ENCODE data around the gene TMEM95.
"Not testable (repeated sequence)": the region's sequence is repeated elsewhere in the genome, so short reads cannot be mapped to it uniquely, and the experiment has no call there.

TMEM95 gene

DNA sequence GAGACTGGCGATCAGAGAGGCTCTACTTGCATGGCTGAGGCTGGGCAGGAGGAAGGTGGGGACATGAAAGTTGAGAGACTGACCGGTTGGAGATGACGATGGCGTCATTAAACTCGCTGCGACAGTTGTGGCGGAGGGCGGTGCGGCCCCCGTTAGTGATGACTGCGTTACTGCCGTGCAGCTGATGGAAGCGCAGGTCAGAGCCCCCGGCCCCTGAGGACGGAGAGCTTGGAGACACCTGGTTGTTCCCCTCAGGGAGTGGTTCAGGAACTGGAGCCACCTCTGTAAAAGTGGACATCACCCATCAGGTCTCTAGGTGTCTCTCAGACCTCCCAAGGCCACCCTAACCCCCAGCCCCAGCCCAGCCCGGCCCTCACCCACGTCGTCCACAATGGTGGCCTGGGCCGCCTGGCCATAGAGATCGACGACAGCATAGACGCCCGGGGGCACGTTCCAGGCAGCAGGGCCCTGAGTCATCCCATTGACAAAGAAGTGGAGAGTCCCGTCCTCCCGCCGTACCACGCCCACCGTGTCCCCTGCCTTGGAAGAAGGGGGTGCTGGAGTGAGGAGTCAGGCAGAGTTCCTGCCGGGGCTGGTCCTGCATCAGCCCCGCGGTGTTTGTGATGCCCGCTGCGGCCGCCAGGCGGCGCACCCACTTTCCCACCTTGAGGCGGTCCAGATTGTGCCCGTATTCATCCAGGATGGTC lies 31.1 kb upstream of the TMEM95 start:
- peak; percentile 28 for DNase-seq (ENCODE audit: low read depth, low spot score)

DNA sequence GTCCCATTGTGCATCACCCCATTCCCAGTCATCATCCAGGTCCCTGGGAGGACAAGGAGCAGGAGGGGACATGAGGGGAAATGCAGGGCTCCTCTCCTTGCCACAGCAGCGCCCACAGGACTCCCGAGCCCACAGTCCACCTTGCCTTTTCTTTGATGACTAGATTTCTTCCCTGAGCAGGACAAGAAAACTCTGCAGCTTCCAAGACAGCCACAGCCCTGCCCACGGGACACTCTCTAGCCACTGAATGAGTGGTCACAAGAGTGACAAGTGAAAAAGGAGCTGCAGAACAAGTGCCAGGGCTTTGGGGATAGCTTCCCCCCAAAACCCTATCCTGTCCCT lies 30.5 kb upstream of the TMEM95 start:
- no peak for DNase-seq (ENCODE audit: low read depth, low spot score)

DNA sequence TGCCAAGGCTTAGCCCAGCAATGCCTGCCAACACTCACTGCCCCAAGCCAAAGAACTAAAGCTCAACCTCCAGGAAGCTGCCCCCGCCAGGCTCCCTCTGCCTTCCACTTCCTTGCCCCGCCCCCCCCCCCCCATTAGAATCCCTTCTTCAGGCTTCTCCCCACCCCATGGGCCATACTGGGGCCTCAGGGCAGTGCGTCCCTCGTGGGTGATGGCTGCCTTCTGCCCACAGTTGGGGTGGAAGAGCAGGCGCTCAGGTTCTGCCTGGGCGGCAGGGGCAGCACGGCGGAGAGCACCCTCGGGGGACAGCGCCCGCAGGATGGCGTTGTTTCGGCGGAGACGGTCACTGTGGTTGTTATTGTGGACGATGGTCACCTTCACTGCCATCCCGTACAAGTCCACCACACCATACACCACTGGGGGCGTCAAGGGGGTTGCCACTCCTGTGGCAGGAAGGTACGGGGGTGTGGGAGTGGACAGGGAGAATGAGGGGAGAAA lies 29.9 kb upstream of the TMEM95 start:
- DNase-seq (ENCODE audit: low read depth, low spot score): no peak

DNA sequence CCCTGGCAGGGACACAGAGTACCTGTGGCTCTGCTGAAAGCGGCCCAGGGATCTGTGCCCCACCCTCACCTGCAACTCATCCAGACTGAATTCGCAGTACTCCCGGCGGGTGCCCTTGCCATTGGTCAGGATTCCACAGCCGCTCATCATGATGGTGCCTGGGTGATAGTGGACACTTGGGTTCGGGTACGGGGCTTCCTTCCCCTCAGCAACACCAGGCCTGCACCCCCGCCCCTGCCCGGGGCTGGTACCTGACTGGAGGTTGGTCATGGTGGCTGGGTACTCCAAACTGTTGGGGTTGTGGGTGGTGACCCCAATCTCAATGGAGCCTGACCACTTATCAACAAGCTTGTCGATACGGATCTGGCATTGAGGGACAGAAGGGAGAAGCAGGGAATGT lies 28.8 kb upstream of the TMEM95 start:
- no peak for DNase-seq (ENCODE audit: low read depth, low spot score)

DNA sequence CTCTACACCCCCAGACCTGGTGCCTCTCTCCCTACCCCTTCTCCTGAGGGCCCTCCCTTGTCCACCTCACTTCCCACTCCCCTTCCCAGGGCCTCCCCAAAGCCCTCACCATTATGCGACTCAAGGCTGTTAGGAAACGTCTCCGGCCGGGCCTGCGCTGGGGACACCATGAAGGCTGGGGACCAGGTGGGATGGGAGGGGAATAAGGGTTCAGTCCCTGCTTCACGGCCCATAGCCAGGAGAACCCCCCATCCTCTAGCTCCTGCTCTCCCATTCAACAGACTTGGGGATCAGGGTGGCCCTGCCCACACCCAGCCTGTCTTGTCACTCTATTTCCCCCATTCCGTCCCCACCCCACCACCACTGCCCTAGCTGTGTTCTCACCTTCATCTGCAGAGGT lies 27.9 kb upstream of the TMEM95 start:
- DNase-seq (ENCODE audit: low read depth, low spot score): no peak

DNA sequence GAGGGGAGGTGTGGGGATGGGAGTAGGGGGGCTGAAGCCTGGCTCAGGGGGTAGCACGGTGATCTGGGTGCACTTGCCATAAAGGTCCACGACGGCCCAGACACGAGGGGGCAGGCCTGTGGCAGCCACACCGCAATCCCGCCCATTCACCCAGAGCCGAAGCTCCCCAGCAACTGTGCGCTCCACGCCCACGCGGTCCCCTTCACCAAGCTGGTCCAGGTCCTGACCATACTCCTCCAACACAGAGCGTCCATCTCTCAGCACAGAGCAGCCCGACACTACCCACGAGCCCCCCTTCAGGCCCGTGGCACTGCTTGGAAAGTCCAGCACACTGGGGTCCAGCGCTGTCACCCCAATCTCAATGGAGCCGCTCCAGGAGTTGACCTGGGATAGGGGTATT lies 27.5 kb upstream of the TMEM95 start:
- DNase-seq (ENCODE audit: low read depth, low spot score): no peak

DNA sequence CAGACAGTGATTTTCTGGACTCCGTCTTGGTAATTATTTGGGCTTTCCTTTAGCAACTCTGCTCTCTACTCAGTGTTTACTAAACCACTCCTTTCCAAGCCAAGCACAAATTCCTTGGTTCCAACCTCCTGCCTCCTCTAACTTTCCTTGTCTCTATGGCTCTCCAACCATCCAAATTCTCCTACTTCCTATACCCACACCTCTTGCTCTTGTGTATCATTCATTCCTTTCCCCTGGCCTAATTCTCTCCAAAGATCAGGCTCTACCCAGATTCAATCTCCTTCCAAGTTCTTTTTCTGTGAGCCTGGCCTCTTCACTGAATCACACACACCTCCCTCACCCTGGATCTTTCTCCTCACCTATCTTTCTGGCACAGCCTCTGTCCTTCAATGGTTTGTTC lies 26.9 kb upstream of the TMEM95 start:
- DNase-seq (ENCODE audit: low read depth, low spot score): no peak

DNA sequence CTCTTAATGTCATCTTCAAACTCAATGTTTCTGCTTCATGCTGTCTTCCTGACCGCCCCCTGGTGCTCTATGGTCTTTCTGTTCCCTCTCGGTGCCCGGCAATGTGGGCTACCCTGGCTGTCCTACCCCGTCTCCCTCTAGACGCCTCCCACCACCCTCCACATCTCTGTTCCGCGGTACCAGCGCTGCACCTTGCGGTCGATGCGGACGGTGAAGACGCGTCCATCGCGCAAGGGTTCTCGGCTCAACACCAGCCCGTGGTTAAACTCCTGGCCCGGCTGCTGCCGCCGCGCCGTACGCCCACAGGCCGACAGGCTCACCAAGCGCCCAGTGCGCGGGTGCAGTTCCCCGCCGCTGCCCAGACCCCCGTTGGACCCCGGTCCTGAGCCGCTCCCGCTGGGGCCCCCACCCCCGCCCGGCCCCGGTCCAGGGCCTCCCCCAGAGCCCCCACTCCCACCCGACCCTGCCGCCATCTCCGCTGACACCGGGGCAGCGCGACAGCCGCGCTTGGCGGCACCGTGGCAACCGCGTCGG lies 26.0 kb upstream of the TMEM95 start, which contains the start of gene NEURL4:
Gene NEURL4 (minus strand): TSS at position 496 of the 534 bp plus-strand sequence. CDS start 23 bp downstream, at position 473.
- no peak for DNase-seq (ENCODE audit: low read depth, low spot score)

DNA sequence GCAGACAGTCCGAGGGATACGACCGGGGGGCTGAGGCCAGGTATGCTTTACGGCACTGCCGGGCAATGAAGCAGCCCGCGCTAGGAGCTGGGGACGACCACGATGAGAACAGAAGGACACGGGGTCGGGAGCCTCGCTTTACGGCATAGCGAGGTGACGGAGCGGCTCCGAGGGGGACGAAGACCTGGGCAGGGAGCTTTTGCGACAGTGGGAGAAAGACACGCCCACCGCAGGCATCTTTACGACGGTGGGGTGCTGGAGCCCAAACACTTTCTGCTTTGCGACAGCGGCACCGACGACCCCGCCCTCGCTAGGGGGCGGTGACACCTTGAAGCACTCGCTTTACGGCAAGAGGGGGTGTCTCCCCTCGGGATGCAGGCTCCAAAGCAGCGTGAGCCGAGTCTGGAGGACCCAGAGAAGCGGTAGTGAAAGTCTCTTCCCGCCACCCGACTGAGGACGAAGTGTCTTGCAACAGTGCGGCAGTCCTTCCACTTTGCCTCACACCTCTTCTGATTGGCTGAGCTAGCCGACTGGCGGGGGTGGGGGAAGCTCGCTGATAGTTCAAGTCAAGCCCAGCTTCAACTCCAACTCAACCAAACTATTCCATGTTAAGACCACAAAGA lies 25.5 kb upstream of the TMEM95 start:
- DNase-seq (ENCODE audit: low read depth, low spot score): peak; percentile 92

DNA sequence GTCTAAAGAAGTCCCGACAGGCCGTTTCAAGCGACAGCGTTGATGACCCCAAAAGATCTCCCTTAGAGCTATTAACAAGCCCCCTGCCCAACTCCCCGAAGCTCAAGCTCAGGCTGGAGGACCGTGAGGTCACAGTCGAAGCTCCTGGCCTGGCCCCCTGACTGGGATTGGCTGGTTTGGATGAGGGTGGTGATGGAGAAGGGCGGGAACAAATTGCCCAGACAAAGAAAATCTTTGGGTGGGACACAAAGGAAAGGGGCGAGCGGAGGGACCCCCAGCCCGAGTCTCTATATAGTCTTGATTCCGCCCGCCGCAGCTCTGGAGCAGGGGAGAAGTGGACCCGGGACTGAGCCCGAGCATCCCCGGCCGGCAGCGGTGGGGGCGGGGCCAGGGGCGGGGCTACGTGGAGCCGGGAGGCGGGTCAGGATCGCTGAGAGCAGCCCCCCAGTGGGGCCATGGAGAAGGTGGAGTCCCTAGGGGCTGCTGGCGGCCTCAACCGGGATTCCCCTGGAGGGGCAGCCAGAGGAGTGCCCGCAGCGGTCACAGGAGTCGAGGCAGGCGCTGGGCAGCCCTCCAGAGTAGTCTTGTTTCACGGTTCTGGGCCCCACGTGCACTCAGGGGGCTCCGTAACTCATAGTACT lies 24.8 kb upstream of the TMEM95 start:
- DNase-seq (ENCODE audit: low read depth, low spot score): peak; percentile 57

DNA sequence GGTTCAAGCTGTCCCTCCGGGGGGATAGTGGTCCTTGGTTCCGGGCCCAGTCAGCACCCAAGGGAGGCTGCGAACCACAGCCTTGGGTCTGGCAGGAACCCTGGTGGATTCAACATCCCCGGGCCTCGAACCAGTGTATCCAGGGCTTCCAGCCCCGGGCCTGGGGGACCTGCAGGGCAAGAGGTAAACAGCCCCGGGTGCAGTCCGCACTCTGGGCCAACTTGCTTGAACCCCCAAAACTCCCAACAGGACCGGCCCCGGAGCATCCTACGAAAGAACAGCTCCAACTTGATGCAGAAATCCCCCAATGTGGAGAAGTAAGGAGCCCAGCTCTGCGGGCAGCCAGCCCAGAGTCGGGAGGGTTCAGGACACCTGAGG lies 24.3 kb upstream of the TMEM95 start:
- DNase-seq (ENCODE audit: low read depth, low spot score): no peak

DNA sequence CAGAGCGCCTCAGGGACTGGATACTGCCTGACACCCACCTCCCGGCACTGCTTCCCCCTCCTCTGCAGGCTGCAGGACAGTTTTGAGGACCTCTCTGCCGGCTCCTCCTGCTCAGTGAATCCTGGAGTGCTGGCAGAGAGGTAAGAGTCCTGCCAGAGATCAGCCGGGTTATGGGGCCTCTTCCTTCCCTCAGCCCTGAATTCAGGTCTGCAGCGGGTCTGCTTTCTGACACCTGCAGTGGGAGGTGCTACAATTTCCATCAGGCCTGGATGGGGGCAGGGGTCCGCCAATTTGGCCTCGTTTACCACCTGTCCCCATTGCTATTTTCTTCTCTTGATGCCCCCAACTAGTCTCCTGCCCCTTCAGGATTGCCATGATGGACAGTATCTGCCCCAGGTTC lies 22.8 kb upstream of the TMEM95 start:
- DNase-seq (ENCODE audit: low read depth, low spot score): no peak

DNA sequence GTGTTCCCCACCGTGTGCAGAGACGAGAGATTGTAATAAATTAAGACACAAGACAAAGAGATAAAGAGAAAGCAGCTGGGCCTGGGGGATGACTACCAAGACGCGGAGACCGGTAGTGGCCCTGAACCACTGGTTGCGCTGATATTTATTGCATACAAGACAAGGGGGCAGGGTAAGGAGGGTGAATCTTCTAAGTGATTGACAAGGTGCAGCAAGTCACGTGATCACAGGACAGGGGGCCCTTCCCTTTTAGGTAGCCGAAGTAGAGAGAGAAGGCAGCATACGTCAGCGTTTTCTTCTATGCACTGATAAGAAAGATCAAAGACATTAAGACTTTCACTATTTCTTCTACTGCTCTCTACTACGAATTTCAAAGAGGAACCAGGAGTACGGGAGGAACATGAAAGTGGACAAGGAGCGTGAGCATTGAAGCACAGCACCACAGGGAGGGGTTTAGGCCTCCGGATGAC lies 22.3 kb upstream of the TMEM95 start:
- DNase-seq (ENCODE audit: low read depth, low spot score): not testable (repeated sequence)

DNA sequence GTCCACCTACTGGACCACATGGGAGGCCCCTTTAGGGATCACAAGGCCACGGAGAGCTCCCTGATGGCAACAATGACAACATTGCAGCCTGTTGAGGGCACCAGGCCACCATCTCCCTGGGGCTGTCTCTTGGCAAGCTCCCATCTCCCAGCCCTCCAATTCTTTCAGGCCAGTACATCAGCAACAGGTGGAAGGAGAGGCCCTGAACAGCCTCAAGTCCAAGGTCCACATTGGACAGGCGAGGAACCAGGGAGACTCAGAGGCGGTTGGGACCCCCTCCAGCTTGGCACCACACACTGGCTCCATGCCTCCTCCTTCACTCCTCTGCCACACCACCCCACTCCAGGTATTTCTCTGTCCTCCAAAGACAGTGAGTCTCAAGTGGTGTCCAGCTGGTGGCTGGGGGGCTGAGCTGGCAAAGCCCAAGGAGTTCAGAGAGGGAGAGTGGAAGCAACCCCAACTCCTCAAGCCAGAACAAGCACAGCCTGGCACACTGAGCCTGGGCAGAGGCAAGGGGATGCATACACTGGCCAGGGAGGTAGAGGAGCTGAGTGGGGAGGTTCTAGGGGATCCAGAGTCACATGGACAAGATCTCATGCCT lies 19.9 kb upstream of the TMEM95 start:
- DNase-seq (ENCODE audit: low read depth, low spot score): no peak

DNA sequence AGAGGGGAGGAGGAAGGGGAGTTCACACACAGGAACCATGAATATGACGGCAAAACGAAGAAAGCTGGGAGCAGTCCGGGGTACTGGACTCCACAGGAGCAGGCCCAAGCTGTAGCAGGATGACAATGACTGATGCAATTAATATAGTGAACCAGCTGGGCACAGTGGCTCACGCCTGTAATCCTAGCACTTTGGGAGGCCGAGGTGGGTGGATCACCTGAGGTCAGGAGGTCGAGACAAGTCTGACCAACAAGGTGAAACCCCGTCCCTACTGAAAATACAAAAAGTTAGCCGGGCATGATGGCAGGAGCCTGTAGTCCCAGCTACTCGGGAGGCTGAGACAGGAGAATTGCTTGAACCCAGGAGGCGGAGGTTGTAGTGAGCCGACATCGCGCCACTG lies 19.2 kb upstream of the TMEM95 start:
- DNase-seq (ENCODE audit: low read depth, low spot score): not testable (repeated sequence)

DNA sequence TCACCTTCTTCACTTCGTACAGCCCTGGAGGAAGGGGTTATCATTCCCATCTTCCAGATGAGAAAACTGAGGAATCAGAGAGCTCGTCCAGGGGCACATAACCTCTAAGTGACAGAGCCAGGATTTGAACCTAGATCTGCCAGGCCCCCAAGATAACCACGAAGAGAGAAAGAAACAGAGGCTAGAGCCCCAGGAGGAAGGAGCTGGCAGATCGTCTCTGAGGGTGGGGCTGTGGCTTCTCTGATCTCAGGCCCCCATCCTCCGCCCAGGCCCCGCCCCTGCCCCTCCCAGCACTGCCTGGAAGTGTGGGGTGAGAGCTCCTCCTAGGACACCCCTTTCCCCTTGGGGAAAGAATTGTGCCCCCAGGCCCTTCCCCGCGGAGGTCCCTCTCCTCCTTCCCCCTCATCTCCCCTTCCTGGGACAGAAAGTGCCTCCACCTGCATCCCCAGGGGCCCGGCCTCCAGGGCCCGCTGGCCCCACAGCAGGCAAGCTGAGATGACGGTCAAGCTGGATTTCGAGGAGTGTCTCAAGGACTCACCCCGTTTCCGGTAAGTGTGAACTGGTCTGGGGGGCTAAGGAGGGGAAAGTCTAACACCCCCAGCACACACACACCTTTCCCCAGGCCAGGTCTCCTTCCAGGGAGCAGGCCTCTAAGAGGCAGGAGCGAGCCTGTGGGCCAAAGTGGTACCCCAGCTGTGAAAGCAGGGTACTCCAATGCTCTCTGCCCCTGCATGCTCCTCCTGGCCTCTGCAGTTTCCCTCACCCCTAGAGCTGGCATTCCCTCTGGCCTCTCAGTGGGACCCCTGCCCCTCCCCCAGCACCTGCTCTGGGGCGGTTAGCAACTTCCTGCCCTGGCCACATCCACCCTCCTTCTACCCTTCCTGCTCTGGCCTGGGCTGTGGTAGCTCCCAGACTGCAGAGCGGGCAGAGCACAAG lies 18.4 kb upstream of the TMEM95 start, which contains the start of gene ACAP1:
Gene ACAP1 (plus strand): TSS at position 290 of the 936 bp plus-strand sequence. CDS start 206 bp downstream, at position 496.
- peak; percentile 69 for DNase-seq (ENCODE audit: low read depth, low spot score)

DNA sequence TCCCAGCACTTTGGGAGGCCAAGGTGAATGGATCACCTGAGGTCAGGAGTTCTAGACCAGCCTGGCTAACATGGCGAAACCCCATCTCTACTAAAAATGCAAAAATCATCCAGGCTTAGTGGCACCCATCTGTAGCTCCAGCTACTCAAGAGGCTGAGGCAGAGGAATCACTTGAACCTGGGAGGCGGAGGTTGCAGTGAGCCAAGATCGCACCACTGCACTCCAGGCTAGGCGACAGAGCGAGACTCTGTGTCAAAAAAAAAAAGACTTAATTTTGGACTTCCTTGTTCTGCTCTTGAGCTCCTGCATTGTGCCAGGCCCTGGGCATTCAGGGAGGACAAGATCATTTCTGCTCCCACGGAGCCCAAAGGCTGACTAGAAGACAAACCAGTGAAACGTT lies 17.4 kb upstream of the TMEM95 start:
- not testable (repeated sequence) for DNase-seq (ENCODE audit: low read depth, low spot score)

DNA sequence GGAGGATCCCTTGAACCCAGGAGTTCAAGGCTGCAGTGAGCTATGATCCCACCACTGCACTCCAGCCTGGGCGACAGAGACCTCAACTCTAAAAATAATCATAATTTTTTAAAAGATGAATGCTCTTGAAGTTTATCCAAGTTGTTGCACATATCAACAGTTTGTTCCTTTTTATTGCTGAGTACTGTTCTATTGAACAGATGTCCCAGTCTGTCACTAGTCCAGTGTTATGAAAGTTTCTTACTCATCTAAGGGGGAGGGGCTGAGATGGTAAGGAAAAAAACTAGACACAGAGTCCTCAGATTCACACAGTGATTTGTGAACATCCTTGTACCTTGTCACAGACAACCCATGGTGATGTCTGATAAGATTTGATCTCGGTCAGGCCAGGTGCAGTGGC lies 14.8 kb upstream of the TMEM95 start:
- DNase-seq (ENCODE audit: low read depth, low spot score): no peak

DNA sequence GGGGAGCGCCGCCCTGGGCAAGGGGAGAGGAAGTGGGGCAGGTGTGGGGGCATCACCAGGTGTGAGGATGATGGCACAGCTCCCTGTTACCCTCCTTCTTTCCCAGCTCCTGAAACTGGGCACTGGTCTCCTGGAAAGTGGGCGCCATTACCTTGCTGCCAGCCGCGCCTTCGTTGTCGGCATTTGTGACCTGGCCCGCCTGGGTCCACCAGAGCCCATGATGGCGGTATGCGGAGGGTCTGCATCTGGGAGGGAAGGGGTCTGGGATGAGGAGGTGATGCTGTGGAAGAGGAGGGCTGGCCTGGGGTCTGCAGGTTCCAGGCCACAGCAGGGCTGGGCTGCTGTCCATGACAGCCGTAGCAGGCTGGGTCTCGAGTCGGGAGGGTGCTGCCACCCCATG lies 13.1 kb upstream of the TMEM95 start:
- no peak for DNase-seq (ENCODE audit: low read depth, low spot score)

DNA sequence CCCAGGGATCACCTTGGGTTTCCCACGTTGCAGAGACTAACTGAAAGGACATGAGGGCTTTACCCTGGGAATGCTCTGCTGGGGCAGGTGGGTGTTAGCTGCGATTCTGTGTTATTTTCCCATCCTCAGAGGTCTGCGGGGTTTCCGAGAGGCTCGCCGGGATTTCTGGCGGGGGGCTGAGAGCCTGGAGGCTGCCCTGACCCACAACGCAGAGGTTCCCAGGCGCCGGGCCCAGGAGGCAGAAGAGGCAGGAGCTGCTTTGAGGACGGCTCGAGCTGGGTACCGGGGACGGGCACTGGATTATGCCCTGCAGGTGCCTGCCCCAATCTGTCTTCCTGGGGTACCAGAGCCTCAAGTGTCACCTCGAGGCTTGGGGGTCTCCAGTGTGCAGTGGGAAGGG lies 11.7 kb upstream of the TMEM95 start:
- DNase-seq (ENCODE audit: low read depth, low spot score): no peak
